Upper lobe of left lung (tissue), 4 donors: ENCODE results near the gene GMIP.

Experiments
- POLR2A ChIP-seq, 4 donors: fragments of 450-650 bp; IDR thresholded peaks; one replicate each; pipeline ENCODE4 v1.5.1; 2016 to 2017; ENCODE audit warnings: antibody characterized with exemption in 4 of 4, mild to moderate bottlenecking in 2 of 4
- POLR2AphosphoS5 ChIP-seq, 2 donors: sonication (generic); formaldehyde crosslinking; IDR thresholded peaks; one replicate each; pipeline ENCODE4 v1.5.1; 2017; ENCODE audit warnings: antibody characterized with exemption in 2 of 2
- TF ChIP-seq, protein P1 (sequence below), 6 experiments: fragments of 450-650 bp in 4 of 6; fragments of 200-600 bp in 2 of 6; sonication (generic) in 2 of 6; IDR thresholded peaks; one replicate each; pipeline ENCODE4 v1.5.1; 2016 to 2019; ENCODE audit warnings: antibody characterized with exemption in 6 of 6

DNA sequence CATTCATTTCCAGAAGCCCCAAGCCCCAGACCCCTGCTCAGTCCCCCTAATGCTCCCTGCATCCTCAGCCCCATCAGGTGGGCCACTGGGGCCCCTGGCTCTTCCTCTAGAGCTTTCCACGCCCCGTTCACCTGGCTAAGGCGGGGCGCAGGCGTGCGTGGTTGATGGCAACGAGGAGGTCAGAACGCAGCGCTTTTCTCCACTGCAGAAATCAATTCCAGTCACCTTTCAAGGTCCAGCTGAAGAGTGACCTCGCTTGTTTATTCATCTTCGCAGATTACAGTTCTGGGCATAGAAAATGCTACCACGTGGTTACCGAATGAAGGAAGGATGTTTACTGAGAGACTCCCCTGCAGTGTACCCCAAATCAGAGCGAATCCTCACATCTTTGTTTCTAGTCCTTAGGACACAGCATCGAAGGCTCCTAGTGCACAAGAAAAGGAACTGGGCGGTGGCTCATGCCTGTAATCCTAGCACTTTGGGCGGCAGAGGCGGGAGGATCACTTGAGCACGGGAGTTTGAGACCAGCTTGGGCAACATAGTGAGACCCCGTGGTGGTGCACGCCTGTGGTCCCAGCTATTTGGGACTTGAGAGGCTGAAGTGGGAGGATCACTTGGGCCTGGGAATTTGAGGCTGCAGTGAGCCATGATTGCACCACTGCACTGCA, 24.1 kb downstream of the GMIP start:
- TF ChIP-seq, protein P1, sequence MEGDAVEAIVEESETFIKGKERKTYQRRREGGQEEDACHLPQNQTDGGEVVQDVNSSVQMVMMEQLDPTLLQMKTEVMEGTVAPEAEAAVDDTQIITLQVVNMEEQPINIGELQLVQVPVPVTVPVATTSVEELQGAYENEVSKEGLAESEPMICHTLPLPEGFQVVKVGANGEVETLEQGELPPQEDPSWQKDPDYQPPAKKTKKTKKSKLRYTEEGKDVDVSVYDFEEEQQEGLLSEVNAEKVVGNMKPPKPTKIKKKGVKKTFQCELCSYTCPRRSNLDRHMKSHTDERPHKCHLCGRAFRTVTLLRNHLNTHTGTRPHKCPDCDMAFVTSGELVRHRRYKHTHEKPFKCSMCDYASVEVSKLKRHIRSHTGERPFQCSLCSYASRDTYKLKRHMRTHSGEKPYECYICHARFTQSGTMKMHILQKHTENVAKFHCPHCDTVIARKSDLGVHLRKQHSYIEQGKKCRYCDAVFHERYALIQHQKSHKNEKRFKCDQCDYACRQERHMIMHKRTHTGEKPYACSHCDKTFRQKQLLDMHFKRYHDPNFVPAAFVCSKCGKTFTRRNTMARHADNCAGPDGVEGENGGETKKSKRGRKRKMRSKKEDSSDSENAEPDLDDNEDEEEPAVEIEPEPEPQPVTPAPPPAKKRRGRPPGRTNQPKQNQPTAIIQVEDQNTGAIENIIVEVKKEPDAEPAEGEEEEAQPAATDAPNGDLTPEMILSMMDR (IDR thresholded peaks at IDR 0.05) = no peak
- TF ChIP-seq POLR2A (IDR thresholded peaks at IDR 0.05) (no peak), POLR2AphosphoS5 (IDR thresholded peaks at IDR 0.05) (no peak)
